Measurements from ENCODE around the gene PDE2A.

PDE2A gene

DNA sequence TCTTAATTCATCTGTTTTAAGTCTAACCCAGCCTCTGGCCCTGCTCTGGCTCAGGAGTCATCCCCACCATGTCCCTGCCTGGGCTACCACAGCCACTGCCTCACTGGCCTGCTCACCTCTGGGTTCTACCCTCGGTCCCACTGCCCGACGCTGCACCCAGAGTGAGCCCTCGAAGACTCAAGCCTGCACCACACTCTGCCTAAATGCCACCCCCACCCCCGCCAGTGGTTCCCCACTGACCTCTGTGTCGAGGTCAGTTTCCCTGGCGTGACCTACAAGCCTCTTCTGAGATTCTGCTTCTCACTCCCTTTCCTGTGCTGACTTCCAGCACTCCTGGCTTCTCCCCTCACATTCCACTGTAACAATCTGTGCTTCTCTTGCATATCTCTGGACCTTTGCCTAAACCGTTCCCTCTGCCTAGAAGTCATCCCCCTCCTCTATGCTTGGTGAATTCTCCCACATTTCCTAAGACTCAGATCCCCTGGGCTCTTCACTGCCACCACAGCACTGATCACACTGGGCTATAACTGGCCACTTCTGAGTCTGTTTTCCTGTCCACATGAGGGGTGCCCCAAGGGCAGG lies 12.5 kb upstream of the PDE2A start:
- DNase-seq (ENCODE audit: low read depth, low spot score), result no peak
- no peak overlapping the region for H3K27ac ChIP-seq

DNA sequence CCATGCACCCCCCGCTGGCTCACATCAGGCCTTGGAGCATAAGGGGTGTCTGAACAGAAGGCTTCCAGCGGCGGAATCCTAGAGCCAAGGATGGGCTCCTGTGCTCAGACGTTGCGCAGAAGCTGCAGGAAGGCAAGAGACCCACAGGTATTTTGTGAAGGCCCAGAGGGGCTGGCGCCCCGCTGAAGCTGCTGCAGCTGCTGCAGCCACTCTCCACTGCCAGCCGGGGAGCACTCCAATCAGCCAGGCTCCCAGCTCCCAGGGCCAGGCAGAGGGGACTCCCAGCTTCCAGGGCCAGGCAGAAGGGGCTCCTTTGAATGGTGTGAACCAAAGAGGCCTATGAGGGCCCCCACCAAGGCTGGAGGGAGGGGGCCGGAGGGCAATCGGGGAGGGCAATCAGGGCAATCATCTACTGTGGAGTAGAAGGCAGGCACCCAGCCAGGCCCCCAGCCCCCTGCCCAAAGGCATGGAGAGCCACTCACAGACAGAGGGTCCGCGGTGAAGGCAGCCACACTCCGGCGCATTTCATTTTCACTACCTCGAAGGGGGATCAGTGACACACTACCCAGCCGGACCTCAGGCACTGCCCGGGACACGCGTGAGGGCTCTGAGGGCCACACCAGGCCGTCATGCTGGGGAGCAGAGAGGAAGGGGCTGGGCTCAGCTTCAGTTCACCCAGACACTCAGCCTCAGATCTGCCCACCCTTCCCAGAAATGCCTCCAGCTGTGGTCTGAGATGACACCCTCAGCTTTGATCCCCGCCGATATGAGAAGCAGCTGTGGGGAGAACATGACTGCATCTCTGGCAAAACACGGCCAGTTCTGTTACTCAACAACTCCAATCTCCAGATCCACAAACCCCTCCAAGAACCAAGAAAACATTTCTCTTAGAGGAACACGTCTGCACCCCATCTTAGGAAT lies 11.6 kb upstream of the PDE2A start:
- no peak for DNase-seq (ENCODE audit: low read depth, low spot score)
- no peak overlapping the region for H3K27ac ChIP-seq

DNA sequence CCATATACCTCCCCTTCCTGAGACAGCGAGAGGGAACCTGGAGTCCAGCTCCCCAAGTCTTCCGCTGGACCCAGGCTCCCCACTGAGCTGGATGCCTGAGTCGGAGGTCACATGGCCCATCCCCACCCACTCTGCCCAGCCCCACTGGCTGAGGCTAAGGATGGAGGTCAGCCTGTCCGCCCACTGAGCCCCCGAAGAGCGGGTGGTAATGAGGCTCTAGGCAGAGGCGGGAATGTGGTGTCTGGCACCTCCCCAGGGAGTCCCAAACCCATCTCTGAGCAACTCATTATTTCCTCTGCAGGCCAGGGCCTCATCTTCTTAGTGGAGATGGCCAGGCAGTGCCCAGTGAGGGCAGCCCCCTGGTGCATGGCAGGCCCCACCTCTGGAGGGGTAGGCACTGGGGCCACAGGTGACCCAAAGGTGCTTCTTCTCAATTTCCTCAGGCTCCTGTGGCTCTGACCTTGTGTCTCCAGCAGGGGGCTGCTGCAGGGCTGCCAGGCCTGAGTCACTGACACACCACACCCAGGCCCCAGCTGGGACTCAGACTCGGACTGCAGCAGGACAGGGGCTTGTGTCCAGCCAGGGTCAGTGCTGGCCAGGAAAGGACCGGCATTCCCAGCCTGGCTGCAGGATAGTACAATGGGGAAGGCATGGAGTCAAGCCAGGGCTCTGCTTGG lies 10.2 kb upstream of the PDE2A start:
- H3K27ac ChIP-seq, result no peak overlapping the region
- DNase-seq (ENCODE audit: low read depth, low spot score), result no peak

DNA sequence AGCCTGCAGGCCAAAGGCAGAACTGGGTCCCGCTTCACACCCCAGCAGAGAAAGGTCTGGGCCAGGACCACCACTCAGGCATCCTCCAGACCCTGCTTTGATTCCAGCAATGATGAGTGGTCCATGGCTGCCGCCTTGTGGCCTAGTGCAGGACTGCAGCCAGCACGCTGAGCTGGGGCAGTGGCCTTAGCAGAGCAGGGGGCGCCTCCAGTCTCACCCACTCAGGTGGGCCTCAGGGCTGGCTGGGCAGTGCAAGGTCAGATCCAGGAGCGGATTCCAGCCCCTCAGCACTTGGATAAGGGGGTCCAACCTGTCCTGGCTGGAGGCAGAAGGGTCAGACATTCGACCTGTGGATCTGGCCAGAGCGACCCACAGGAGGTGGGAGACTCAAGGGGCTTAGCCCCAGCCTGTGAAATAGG lies 9.6 kb upstream of the PDE2A start:
- no peak overlapping the region for H3K27ac ChIP-seq
- no peak for DNase-seq (ENCODE audit: low read depth, low spot score)

DNA sequence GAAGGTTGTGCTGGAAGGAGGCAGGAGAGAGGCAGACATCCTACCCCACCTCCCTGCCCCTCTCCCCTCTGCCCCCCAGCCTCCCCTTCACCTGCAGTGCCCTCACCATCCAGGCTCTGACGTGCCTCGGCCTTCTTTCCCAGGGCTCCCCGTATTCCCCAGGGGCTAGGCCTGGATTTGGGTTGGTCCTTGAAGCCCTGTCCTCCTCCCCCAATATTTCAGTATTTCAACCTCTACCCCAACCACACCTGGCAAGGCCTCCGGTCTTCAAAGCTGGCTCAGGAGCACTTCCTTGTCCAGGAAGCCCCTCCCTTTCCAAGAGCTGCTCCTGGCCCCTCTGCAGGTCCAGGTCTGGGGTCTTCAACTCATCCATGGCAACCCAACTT lies 8.6 kb upstream of the PDE2A start:
- no peak overlapping the region for H3K27ac ChIP-seq
- DNase-seq (ENCODE audit: low read depth, low spot score), result no peak

DNA sequence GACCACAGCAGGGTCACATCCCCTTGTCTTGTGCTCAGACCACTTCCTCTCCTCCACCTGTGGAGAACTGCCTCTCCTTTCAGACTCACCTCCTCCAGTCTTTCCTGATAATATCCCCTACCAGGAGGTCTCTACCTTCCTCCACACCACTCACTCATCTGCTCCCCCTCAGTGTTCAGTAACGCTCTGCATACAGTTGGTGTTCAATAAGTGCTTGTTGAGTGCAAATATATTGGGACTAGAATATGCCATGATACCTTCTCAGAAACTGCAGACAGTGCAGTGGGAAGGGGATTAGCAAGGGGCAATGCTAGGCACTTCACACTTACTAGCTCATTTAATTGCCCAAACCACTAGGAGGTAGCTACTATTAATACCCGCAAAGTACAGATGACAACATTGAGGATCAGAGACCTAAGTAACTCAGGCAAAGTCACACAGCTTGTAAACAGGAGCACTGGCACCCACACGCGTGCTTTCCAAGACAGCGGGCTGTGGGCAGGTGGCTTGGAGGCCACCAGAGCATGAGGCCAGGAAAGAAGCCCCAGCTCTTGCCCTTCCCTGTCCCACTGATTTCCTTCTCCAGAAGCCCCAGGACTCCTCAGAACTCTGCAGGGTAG lies 8.1 kb upstream of the PDE2A start:
- no peak overlapping the region for H3K27ac ChIP-seq
- DNase-seq (ENCODE audit: low read depth, low spot score), result no peak

DNA sequence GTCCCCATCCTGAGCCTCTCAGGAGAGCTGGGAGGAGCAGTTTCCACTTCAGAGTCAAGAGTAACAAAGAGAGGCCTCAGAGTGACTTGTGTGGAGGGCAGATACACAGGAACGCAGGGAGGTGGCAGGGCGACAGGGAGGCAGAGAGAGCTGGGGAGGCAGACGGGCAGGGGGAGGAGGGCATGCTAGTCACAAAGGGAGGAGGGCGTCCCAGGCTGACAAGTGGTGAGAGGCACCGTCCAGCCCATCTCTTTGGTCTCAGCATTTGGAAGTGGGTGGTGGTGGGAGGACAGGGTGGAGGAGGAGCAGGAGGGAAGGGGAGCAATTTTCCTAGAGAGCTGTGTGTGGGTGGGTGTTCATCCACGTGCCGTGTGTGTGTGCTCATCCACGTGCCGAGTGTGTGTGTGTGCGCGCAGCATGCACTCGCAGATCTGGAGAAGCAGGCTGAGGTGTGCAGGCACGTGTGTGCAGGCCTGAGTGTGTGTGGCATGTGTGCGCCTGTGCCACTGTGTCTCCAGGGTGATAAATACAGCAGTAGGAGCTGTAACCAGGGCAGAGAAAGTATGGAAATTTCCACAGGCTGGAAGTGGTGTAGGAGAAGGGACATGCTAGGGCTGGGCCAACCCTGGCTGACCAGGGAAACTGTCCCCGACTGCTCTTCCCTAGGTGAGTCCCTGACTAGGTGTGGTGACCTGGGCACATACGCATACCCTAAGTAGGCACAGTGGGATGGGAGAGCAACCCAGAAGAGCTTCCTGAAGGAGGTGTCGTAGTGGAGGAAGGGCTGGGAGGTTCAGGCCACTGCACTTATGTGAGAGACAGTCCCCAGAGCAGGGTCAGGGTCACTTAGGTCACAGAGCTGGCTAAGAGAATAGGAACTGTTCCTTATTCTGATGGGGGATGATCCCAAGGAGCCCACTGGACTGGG lies 7.3 kb upstream of the PDE2A start:
- no peak for DNase-seq (ENCODE audit: low read depth, low spot score)
- no peak overlapping the region for H3K27ac ChIP-seq

DNA sequence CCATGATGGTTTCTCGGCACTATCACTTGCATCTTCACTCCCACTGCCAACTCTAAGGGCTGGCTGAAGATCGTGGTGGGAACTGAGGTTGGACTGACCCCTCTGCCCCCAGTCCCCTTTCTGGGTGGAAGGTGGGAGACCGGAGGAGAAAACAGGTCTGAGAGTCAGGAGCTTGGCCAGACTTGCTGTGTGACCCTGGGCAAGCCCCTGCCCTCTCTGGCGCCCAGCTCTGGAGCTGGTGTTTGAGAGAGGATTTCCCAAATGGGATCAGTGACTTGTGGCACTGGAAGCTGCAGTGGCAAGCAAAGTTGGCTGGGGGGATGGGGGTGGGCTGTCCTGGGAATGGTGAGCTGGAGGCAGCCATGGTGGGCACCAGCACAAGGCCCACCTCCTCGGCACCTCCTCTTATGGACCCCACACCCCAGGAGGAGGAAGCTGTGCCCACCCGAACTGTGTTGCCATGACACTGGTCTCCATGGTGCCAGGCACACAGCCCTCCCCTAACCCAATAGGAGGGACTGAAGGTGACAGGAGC lies 6.5 kb upstream of the PDE2A start:
- H3K27ac ChIP-seq, result no peak overlapping the region
- no peak for DNase-seq (ENCODE audit: low read depth, low spot score)

DNA sequence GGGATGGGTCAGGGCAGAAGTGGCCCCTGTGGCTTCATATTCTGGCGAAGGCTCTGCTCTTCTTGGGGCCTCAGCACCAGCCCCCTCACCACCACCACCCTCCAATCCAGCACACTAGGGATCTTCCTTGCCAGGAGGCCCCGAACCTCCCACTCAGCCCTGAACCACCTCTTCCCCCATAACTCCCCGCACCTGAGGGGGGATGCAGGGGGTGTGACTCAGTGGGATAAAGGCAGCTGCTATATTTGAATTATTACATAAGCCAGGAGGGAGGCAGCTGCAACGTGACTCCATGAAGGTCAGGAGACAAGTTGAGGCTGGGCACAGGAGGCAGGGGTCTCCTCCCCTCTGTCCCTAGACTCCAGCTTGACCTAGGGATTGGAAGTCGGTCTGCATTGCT lies 5.6 kb upstream of the PDE2A start:
- no peak for DNase-seq (ENCODE audit: low read depth, low spot score)
- H3K27ac ChIP-seq, result no peak overlapping the region

DNA sequence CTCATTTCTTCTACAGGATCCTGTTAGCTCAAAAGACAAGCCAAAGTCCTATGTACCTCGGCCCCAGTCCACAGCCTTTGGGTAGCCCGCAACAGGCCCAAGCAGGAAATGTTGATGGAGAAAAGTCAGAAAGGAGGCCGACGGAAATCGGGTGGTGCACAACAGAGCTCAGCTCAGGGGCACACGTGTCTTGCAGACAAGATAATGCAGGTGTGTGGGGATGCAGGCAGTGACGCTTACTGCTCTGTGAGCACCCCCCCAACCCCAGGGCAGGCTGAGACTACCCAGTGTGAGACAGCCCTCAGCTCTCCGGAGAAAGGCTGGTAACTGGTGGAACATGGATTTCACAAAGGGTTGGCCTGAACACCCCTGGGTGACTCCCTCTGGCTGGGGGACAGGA lies 4.3 kb upstream of the PDE2A start:
- no peak overlapping the region for H3K27ac ChIP-seq
- no peak for DNase-seq (ENCODE audit: low read depth, low spot score)

DNA sequence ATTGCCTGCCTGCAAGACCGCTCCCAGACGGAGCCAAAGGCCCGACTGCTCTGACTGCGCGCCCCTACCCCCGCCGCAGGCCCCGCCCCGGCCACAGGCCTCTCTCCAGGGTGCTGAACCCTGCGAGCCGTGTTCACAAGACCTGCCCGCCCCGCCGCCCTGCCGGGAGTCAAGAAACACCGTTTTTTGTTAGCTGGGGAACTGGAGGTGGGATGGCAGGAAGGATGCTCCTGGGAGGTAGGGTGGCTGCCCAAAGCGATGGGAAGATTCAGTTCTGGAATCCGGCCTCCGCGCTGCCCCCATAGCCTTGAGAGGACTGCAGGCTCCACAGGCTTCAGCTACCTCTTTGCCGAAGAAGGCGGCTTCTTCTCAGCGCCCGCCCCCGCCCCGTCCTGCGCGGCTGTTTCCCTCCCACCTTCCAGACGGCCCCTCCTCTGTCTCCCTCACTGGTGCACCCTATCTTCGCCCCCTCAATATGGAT lies 2.7 kb upstream of the PDE2A start:
- DNase-seq (ENCODE audit: low read depth, low spot score), result no peak

DNA sequence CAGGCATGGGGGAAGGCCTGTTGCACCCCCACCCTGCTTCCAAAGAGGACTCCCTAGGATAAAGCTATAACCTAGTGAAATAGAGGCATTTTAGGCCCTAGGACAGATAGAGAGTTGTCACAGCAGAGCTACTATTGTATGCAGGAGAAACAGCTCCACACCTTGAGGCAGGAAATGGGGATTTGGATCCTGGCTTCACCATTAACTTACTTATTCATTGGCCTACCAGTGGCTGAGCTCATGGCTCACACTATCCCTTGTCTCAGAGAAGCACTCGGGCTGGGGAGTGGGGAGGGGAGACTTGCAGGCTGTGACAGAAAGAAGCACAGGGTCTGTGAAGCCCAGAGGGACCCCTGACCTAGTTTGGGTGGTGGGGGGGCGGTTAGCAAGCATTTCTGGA lies 999 bp upstream of the PDE2A start:
- no peak for DNase-seq (ENCODE audit: low read depth, low spot score)
- H3K27ac ChIP-seq, result no peak overlapping the region

More for the DNA sequence above, 2.7 kb upstream of the PDE2A start:
- H3K27ac ChIP-seq, result no peak overlapping the region

DNA sequence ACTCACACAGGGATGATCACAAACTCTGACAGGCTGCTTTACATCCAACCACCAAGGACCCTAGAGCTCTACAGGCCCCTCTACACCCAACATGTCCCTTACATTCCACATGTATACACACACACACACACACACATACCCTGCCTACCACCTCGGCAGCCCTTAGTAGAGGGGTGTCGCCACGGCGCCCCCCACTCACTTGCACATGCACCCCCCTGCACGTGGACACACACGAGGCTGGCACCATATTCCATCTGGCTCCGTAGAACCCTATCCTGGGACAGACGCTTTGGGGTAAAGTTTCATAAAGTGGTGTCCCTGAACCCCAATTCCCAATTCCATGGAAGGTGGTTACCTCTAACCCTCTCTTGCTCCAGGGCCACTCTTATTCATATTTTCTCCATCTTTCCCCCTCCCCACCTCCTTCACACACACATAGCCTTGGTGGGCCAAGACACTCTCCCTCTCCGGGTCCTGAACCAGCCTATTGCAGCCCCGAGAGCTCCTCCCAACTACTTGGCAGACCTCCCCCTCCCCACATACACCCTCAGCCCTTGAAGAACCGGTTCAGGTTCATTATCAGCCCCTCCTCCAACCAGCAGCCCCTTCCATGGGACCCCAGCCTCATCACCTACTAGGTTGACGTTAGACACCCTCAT lies 809 bp downstream of the PDE2A start:
- H3K27ac ChIP-seq, result no peak overlapping the region
- no peak for DNase-seq (ENCODE audit: low read depth, low spot score)

DNA sequence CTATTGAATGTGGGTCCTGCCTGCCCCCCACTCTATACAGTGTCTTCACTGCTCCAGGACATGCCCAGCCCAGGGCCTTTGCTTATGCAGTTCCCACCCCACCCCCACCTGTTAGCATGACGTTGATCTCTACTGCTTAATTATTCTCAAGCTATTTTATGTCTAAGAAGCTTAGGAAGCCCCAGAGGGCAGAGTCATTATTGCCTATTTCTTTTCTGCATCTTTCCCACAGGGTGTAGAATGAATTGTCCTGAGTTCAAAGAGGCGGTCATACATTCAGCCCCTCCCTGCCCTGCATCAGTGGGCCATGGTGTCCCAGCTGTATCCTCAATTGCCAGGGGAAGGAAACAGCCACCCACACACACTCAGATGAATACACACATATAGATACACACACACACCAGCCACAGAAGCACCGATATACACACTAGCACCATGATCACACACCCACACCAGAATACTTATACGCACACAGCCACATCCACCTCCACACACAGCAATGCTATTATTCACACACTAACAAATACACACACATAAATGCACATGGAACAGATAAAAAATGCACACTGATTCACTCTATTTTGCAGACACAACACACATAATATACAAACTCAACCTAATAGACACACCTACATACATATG lies 1.5 kb downstream of the PDE2A start:
- no peak overlapping the region for H3K27ac ChIP-seq
- no peak for DNase-seq (ENCODE audit: low read depth, low spot score)

DNA sequence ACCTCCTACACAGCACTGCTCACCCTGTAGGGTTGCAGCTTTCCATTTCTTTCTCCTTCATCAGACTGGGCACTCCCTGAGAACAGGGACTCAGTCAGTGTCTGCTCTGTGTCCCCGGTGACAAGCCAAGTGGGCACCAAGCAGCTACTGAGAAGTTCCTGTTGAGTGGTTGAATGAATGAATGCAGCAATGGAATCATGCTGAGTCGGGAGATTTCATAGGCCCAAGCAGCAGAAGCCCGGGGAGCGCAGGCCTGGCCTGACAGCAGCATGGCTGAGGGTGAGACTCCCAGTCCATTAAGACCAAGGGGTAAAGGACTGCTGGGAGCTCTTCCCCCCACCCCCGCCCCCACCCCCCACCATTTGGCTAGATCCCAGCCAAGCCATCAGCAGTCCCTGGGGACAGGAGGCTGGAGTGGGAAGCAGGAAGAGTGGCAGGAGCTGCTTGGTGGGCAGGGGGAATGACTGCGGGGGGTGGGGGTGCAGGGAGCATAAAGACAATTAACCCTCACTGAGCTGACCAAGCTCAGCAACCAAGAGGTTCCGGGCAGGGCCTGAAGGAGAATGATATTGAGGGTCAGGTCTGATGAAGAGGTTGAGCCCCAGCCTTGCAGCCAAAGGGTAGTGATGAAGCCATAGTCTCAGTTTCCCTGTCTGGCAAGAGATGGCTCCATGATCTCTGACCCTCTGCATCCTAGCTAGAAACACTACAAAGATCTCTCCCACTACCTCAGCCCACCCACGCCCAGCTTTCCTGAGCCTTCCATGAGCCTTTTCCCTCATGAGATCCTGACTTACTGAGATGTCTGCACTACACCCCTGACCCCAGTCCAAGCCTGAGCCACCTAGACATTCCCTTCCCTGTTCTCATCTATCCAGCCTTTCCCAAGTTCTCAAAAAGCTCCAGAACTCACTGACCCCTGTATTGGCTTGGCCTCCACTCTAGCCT lies 2.8 kb downstream of the PDE2A start:
- no peak overlapping the region for H3K27ac ChIP-seq

DNA sequence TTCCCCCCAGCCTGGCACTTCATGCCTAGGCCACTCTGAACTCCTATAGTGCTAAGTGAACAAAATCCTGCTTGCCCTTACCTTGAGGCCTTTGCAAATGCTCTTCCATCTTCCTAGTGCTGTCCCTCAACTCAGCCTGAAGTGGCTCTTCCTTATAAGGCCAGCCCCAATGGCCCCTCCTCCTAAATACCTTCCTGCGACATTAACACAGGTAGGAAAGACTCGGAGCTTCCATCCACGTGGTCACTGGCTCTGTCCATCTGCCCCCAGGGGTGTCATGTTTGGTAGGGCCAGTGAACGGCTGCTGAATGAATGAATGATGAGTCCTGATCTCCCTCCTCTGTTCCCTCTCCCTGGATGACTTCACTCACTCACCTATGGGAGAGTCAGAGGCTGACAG lies 4.2 kb downstream of the PDE2A start:
- DNase-seq (ENCODE audit: low read depth, low spot score), result no peak
- no peak overlapping the region for H3K27ac ChIP-seq

More for the DNA sequence above, 2.8 kb downstream of the PDE2A start:
- DNase-seq (ENCODE audit: low read depth, low spot score), result no peak

DNA sequence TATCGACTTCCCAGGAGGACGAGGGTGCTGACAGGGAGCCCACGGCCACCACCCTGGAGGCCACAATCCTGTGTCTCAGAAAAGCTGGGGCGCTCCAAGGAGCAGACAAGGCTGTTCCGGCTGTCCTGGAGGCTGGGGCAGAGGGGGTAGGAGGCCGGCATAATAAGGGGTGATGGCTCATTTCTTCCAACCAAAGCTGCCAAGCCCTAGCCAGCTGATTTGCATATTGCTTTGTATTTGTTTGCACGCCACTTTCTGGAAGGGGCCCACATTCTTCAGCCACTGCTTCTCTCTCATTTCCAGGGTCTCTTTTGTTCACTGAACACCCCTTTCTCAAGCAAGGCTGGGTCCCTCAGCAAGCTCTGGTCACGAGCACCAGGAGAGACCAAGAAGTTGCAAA lies 4.7 kb downstream of the PDE2A start:
- H3K27ac ChIP-seq, result no peak overlapping the region
- DNase-seq (ENCODE audit: low read depth, low spot score), result no peak

Measured in epithelial cell of prostate (primary cell).